Esophagus (tissue), 2 donors: ENCODE measurements around the gene TSPAN18. TPM values are rescaled to one million over a fixed set of nuclear protein-coding genes. Genes with fewer than 3 reads are reported as not detected.
"Not testable (repeated sequence)": the region's sequence is repeated elsewhere in the genome, so short reads cannot be mapped to it uniquely, and the experiment has no call there.

ENCODE experiments used
- H3K27ac ChIP-seq, 2 donors: one replicate each; pipeline ENCODE4 v1.5.1; 2013; ENCODE audit warnings: low read depth in 2 of 2, mild to moderate bottlenecking in 2 of 2, inconsistent platforms in 1 of 2, low read length in 1 of 2, moderate library complexity in 1 of 2
- H3K27me3 ChIP-seq, 2 donors: one replicate each; pipeline ENCODE4 v1.6.1; 2013; ENCODE audit warnings: low read length in 2 of 2, control low read depth in 1 of 2, mild to moderate bottlenecking in 1 of 2; ENCODE audit not compliant: insufficient read depth in 2 of 2, control insufficient read depth in 1 of 2
- H3K36me3 ChIP-seq, 2 donors: one replicate each; pipeline ENCODE4 v1.6.1; 2013; ENCODE audit warnings: low read length in 1 of 2; ENCODE audit not compliant: control insufficient read depth in 2 of 2, insufficient read depth in 2 of 2
- H3K4me1 ChIP-seq, 2 donors: one replicate each; pipeline ENCODE4 v1.6.1; 2013; ENCODE audit warnings: low read length in 1 of 2; ENCODE audit not compliant: control insufficient read depth in 2 of 2, insufficient read depth in 2 of 2
- H3K4me3 ChIP-seq, 2 donors: one replicate each; pipeline ENCODE4 v1.5.1; 2013; ENCODE audit warnings: low read length in 2 of 2, mild to moderate bottlenecking in 2 of 2, low read depth in 1 of 2, moderate library complexity in 1 of 2
- H3K9me3 ChIP-seq, 2 donors: one replicate each; pipeline ENCODE4 v1.6.1; 2013; ENCODE audit warnings: mild to moderate bottlenecking in 2 of 2, low read depth in 1 of 2, low read length in 1 of 2, moderate library complexity in 1 of 2; ENCODE audit not compliant: control insufficient read depth in 2 of 2, insufficient read depth in 1 of 2
- WGBS, 2 donors: extraction: QIAGEN DNeasy Blood & Tissue Kit; methylation state at CpG; one replicate each; pipeline ENCODE4 v1.1.7; 2013; 5-methylcytosine and 5-hydroxymethylcytosine counted together
- polyA plus RNA-seq, 2 donors: library from polyadenylated mRNA; stranded (reverse); fragments of 200-250 nt; gene quantifications; one replicate each; pipeline ENCODE4 v1.2.3, GENCODE V29; 2013
- donor health status: healthy with polysubstance abuse.
- donor health status: Bipolar disorder and iron deficiency.

The TSPAN18 gene
- polyA plus RNA-seq, 2 donors: 2.2 to 3.1 TPM

GRCh38 chr11:44870615-44871176 is 143.9 kb downstream of the TSPAN18 start:
- no peaks in the 10 kb centered on the region for H3K4me1 ChIP-seq
- 81 to 87% methylated on average over 2 of the region's 2 CpGs for WGBS, 2 donors
- H3K27ac ChIP-seq: no peak overlapping the region
- no peaks in the 10 kb centered on the region for H3K9me3 ChIP-seq
- no peaks in the 10 kb centered on the region for H3K27me3 ChIP-seq
- no peak overlapping the region for H3K4me3 ChIP-seq
- no peaks in the 10 kb centered on the region for H3K36me3 ChIP-seq

GRCh38 chr11:44871682-44872081 is 144.9 kb downstream of the TSPAN18 start:
- H3K9me3 ChIP-seq, H3K36me3 ChIP-seq, H3K4me1 ChIP-seq, H3K27me3 ChIP-seq, H3K27ac ChIP-seq, H3K4me3 ChIP-seq: not testable (repeated sequence)
- WGBS, 2 donors: 71 to 88% methylated on average over 3 of the region's 3 CpGs

- H3K36me3 ChIP-seq: no peaks in the 10 kb centered on the region
- H3K4me1 ChIP-seq: no peaks in the 10 kb centered on the region
- WGBS, 2 donors: 97 to 100% methylated on average over 1 of the region's 1 CpG
- no peak overlapping the region for H3K4me3 ChIP-seq
- no peaks in the 10 kb centered on the region for H3K27me3 ChIP-seq
- no peak overlapping the region for H3K27ac ChIP-seq
- no peaks in the 10 kb centered on the region for H3K9me3 ChIP-seq
These were observed 145.8 kb downstream of the TSPAN18 start for GRCh38 chr11:44872556-44872955.

GRCh38 chr11:44873537-44873936 is 146.8 kb downstream of the TSPAN18 start:
- no peaks in the 10 kb centered on the region for H3K4me1 ChIP-seq
- no peak overlapping the region for H3K27ac ChIP-seq
- WGBS, 2 donors: 14 to 21% methylated on average over 1 of the region's 1 CpG
- no peaks in the 10 kb centered on the region for H3K9me3 ChIP-seq
- peaks cover 0 to 4% of the 10 kb centered on the region in 2 donors for H3K27me3 ChIP-seq
- no peaks in the 10 kb centered on the region for H3K36me3 ChIP-seq
- no peak overlapping the region for H3K4me3 ChIP-seq

- peaks cover 0 to 4% of the 10 kb centered on the region in 2 donors for H3K27me3 ChIP-seq
- no peak overlapping the region for H3K27ac ChIP-seq
- no peaks in the 10 kb centered on the region for H3K9me3 ChIP-seq
- H3K4me1 ChIP-seq: no peaks in the 10 kb centered on the region
- no peak overlapping the region for H3K4me3 ChIP-seq
- 86 to 91% methylated on average over 3 of the region's 3 CpGs for WGBS, 2 donors
- no peaks in the 10 kb centered on the region for H3K36me3 ChIP-seq
These were observed 147.5 kb downstream of the TSPAN18 start for GRCh38 chr11:44874284-44874683.

GRCh38 chr11:44875037-44875436 is 148.3 kb downstream of the TSPAN18 start:
- no peaks in the 10 kb centered on the region for H3K4me1 ChIP-seq
- H3K4me3 ChIP-seq: no peak overlapping the region
- no peaks in the 10 kb centered on the region for H3K9me3 ChIP-seq
- H3K27me3 ChIP-seq: peaks cover 0 to 4% of the 10 kb centered on the region in 2 donors
- 84 to 85% methylated on average over 4 of the region's 4 CpGs for WGBS, 2 donors
- H3K27ac ChIP-seq: no peak overlapping the region
- H3K36me3 ChIP-seq: no peaks in the 10 kb centered on the region

- Histone ChIP-seq H3K4me1 (no peaks in the 10 kb centered on the region), H3K27ac (no peak overlapping the region), H3K9me3 (no peaks in the 10 kb centered on the region), H3K36me3 (no peaks in the 10 kb centered on the region), H3K4me3 (no peak overlapping the region), H3K27me3 (peaks cover 0 to 4% of the 10 kb centered on the region in 2 donors)
- 93 to 95% methylated on average over 5 of the region's 5 CpGs for WGBS, 2 donors
These were observed 149.5 kb downstream of the TSPAN18 start for GRCh38 chr11:44876194-44876723.

GRCh38 chr11:44876906-44877305 is 150.1 kb downstream of the TSPAN18 start:
- Histone ChIP-seq H3K4me3 (no peak overlapping the region), H3K27ac (no peak overlapping the region), H3K9me3 (no peaks in the 10 kb centered on the region), H3K36me3 (no peaks in the 10 kb centered on the region), H3K4me1 (no peaks in the 10 kb centered on the region), H3K27me3 (peaks cover 0 to 4% of the 10 kb centered on the region in 2 donors)
- 71 to 84% methylated on average over 12 of the region's 12 CpGs for WGBS, 2 donors

GRCh38 chr11:44877571-44878497 is 151.1 kb downstream of the TSPAN18 start:
- Histone ChIP-seq H3K4me3 (no peak overlapping the region), H3K36me3 (no peaks in the 10 kb centered on the region), H3K9me3 (no peaks in the 10 kb centered on the region), H3K27me3 (peaks cover 0 to 4% of the 10 kb centered on the region in 2 donors), H3K4me1 (no peaks in the 10 kb centered on the region), H3K27ac (peak overlapping the region in 1 of 2 donors; percentile 28)
- WGBS, 2 donors: 48 to 63% methylated on average over 26 of the region's 26 CpGs
